ENCODE measurements around the gene LCN2. TPM values are rescaled to one million over a fixed set of nuclear protein-coding genes. Genes with fewer than 3 reads are reported as not detected.

Gene LCN2
- total and polyA plus RNA-seq, 10 of the 15 experiments (the other 5 are each of a cell fraction or from before 2014, with no cell fraction given): not detected

DNA sequence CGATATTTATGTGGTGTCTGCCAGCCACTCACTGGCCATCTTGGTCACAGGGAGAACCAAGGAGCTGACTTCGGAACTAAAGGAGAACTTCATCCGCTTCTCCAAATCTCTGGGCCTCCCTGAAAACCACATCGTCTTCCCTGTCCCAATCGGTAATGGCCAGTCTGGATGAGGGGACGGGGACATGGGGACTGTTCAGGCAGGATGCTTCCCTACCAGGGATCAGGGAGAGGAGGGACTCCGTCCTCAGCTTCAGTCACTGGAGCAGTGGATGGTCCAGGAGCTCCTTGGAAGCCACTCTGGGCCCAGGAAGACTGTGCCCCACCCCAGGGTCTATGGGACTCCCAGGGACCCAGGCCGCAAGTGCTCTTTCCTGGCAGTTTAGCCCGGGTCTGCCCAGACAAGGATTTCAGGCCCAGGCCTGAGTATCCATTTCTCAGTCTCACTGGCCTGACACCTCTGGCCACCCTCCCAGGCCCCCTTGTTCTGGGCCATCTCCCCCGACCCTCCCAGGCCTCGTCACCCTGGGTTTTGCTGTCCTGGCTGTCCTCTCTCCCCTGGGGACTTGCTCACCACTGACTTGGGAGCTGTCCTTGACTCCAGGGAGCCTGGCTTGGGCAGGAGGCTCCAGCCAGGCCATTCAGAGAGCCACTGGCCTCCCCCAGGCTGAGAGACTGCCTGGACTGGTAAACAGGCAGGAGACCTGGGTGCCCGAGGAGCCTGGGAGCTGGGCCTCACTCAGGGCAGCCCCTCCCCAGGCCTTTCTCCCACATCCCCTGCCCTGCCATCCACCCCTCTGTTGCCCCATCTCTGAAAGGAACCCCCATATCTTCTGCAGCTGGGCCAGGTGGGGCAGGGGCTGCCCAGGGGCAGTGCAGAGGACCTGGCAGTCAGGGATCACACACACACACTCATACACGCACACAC is 3.1 kb downstream of the LCN2 start:
- FAIRE-seq: no peak

More for the DNA sequence above, 3.1 kb downstream of the LCN2 start:
- no peak overlapping the region for H3K27ac ChIP-seq (ENCODE audit: control insufficient read depth, insufficient read depth)
- no peaks in the 10 kb centered on the region for H3K36me3 ChIP-seq (ENCODE audit: control insufficient read depth in 2 of 2, insufficient read depth in 2 of 2, low read length in 1 of 2)
- TF ChIP-seq SREBF1 (IDR thresholded peaks at IDR 0.05; ENCODE audit: low read length) (no peak), STAT3 (IDR thresholded peaks at IDR 0.05; ENCODE audit: low read depth, low read length) (no peak), CHD2 (IDR thresholded peaks at IDR 0.05; ENCODE audit: borderline replicate concordance, low read depth, low read length) (no peak), USF1 (IDR thresholded peaks at IDR 0.05; ENCODE audit: borderline replicate concordance, extremely low read length, insufficient read depth, low read depth, low read length) (no peak), RCOR1 (conservative IDR thresholded peaks at IDR 0.05; ENCODE audit: low read depth, low read length) (no peak), SMAD1 (IDR thresholded peaks at IDR 0.05; ENCODE audit: low read depth, partially characterized antibody) (no peak)
- TF ChIP-seq, protein P1, sequence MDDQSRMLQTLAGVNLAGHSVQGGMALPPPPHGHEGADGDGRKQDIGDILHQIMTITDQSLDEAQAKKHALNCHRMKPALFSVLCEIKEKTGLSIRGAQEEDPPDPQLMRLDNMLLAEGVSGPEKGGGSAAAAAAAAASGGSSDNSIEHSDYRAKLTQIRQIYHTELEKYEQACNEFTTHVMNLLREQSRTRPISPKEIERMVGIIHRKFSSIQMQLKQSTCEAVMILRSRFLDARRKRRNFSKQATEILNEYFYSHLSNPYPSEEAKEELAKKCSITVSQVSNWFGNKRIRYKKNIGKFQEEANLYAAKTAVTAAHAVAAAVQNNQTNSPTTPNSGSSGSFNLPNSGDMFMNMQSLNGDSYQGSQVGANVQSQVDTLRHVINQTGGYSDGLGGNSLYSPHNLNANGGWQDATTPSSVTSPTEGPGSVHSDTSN (IDR thresholded peaks at IDR 0.05; ENCODE audit: insufficient replicate concordance, low read depth, low read length): no peak
- TF ChIP-seq, protein P2, sequence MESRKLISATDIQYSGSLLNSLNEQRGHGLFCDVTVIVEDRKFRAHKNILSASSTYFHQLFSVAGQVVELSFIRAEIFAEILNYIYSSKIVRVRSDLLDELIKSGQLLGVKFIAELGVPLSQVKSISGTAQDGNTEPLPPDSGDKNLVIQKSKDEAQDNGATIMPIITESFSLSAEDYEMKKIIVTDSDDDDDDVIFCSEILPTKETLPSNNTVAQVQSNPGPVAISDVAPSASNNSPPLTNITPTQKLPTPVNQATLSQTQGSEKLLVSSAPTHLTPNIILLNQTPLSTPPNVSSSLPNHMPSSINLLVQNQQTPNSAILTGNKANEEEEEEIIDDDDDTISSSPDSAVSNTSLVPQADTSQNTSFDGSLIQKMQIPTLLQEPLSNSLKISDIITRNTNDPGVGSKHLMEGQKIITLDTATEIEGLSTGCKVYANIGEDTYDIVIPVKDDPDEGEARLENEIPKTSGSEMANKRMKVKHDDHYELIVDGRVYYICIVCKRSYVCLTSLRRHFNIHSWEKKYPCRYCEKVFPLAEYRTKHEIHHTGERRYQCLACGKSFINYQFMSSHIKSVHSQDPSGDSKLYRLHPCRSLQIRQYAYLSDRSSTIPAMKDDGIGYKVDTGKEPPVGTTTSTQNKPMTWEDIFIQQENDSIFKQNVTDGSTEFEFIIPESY (IDR thresholded peaks at IDR 0.05): no peak
- ChIA-PET SMC1A (ENCODE audit: uncharacterized antibody, unreplicated experiment) (no interaction called here), RAD21 (ENCODE audit: unreplicated experiment) (no interaction called here), CTCF (no interaction called here), POLR2A (no interaction called here)
- no TSS peak for BruUV-seq (replicated peaks)
- no peak for DNase-seq (ENCODE audit: low read depth, low spot score)
- no peaks in the 10 kb centered on the region for H3K4me1 ChIP-seq (ENCODE audit: control insufficient read depth, insufficient read depth, low read length)
- in situ Hi-C loops (cut with MboI) (no loop called here), intact Hi-C loops (cut with micrococcal nuclease; ENCODE audit: unreplicated experiment) (no loop called here)
- no peak overlapping the region for H3K4me3 ChIP-seq
- no peak overlapping the region for H3K9ac ChIP-seq (ENCODE audit: control insufficient read depth, insufficient read depth, low read length)
- WGBS (ENCODE audit: insufficient coverage, insufficient replicate concordance, low lambda C conversion rate, missing lambda C conversion rate): 48% methylated on average over 13 of the region's 13 CpGs
- no peaks in the 10 kb centered on the region for H3K9me3 ChIP-seq (replicated peaks; ENCODE audit: control insufficient read depth, insufficient read depth, low read length)
- H4K20me1 ChIP-seq (ENCODE audit: control insufficient read depth, insufficient read depth): no peaks in the 10 kb centered on the region; the same call in 1 of the 2 replicates
- no peaks in the 10 kb centered on the region for H3K79me2 ChIP-seq (ENCODE audit: control insufficient read depth, insufficient read depth, low read length)
- no peak overlapping the region for H3K4me2 ChIP-seq (ENCODE audit: control insufficient read depth, insufficient read depth)
- no peak for ATAC-seq
- H3K27me3 ChIP-seq (replicated peaks in 1 of 2; ENCODE audit: control insufficient read depth in 2 of 2, insufficient read depth in 2 of 2, low read length in 1 of 2): peaks cover 0 to 1% of the 10 kb centered on the region in 2 experiments; a peak in 2 of 4 replicates
- no peak overlapping the region for H2AFZ ChIP-seq (ENCODE audit: control insufficient read depth, low read depth, low read length)

All from GM12878 (cell line).